ENCODE data around the gene LRRC8D. TPM values are rescaled to one million over a fixed set of nuclear protein-coding genes. Genes with fewer than 3 reads are reported as not detected.

Gene LRRC8D
- total and polyA plus RNA-seq, 2 experiments from 2014 or later: 10.1 to 13.8 TPM

- TF ChIP-seq CTCF (IDR thresholded peaks at IDR 0.05; ENCODE audit: low read depth, low read length): no peak
- H3K9me3 ChIP-seq (ENCODE audit: low read depth): no peaks in the 10 kb centered on the region
- no peaks in the 10 kb centered on the region for H3K27me3 ChIP-seq
- no peaks in the 10 kb centered on the region for H3K4me1 ChIP-seq (ENCODE audit: low read depth)
- no peak overlapping the region for H3K27ac ChIP-seq
- H3K4me3 ChIP-seq: no peak overlapping the region
- no peak for DNase-seq (ENCODE audit: low read depth in 1 of 2, low spot score in 1 of 2)
- H3K36me3 ChIP-seq: no peaks in the 10 kb centered on the region
Observed at GRCh38 chr1:89809556-89809955, 11.3 kb upstream of the LRRC8D start.

- no peak for TF ChIP-seq CTCF (IDR thresholded peaks at IDR 0.05; ENCODE audit: low read depth, low read length)
- no peak overlapping the region for H3K4me3 ChIP-seq
- H3K36me3 ChIP-seq: no peaks in the 10 kb centered on the region
- no peak for DNase-seq (ENCODE audit: low read depth in 1 of 2, low spot score in 1 of 2)
- no peaks in the 10 kb centered on the region for H3K27me3 ChIP-seq
- H3K9me3 ChIP-seq (ENCODE audit: low read depth): no peaks in the 10 kb centered on the region
- no peaks in the 10 kb centered on the region for H3K4me1 ChIP-seq (ENCODE audit: low read depth)
- no peak overlapping the region for H3K27ac ChIP-seq
Observed at GRCh38 chr1:89810302-89810701, 10.5 kb upstream of the LRRC8D start.

GRCh38 chr1:89810880-89811279 is 10.0 kb upstream of the LRRC8D start:
- Histone ChIP-seq H3K4me3 (no peak overlapping the region), H3K36me3 (no peaks in the 10 kb centered on the region), H3K4me1 (ENCODE audit: low read depth) (no peaks in the 10 kb centered on the region), H3K27ac (no peak overlapping the region), H3K27me3 (no peaks in the 10 kb centered on the region), H3K9me3 (ENCODE audit: low read depth) (no peaks in the 10 kb centered on the region)
- no peak for DNase-seq (ENCODE audit: low read depth in 1 of 2, low spot score in 1 of 2)
- no peak for TF ChIP-seq CTCF (IDR thresholded peaks at IDR 0.05; ENCODE audit: low read depth, low read length)

GRCh38 chr1:89812992-89813391 is 7.8 kb upstream of the LRRC8D start:
- peak in 1 of 2 donors; percentile 59 for DNase-seq (ENCODE audit: low read depth in 1 of 2, low spot score in 1 of 2)
- Histone ChIP-seq H3K9me3 (ENCODE audit: low read depth) (no peaks in the 10 kb centered on the region), H3K27me3 (no peaks in the 10 kb centered on the region), H3K4me3 (no peak overlapping the region), H3K36me3 (no peaks in the 10 kb centered on the region), H3K27ac (no peak overlapping the region), H3K4me1 (ENCODE audit: low read depth) (no peaks in the 10 kb centered on the region)
- TF ChIP-seq CTCF (IDR thresholded peaks at IDR 0.05; ENCODE audit: low read depth, low read length): no peak

DNA sequence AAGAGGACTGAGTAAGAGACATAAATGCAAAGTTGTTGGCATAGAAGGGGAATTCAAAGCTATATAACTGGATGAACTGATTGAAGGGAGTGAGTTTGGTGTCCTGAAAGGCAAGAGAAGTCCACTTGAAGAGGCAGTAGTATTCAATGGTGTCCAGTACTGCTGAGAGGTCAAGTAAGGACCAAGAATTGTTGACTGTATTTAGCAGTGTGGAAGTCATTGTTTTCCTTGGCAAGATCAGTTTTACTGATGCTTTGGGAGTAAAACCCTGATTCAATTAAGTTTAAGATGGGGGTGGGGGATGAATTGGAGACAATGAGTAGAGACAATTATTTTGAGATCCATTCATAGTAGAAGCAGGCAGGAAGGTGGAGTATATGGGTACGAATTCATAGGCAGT is 5.8 kb upstream of the LRRC8D start:
- Histone ChIP-seq H3K4me1 (ENCODE audit: low read depth) (no peaks in the 10 kb centered on the region), H3K36me3 (no peaks in the 10 kb centered on the region), H3K27me3 (no peaks in the 10 kb centered on the region), H3K4me3 (no peak overlapping the region), H3K9me3 (ENCODE audit: low read depth) (no peaks in the 10 kb centered on the region), H3K27ac (no peak overlapping the region)
- DNase-seq (ENCODE audit: low read depth in 1 of 2, low spot score in 1 of 2): no peak
- no peak for TF ChIP-seq CTCF (IDR thresholded peaks at IDR 0.05; ENCODE audit: low read depth, low read length)

DNA sequence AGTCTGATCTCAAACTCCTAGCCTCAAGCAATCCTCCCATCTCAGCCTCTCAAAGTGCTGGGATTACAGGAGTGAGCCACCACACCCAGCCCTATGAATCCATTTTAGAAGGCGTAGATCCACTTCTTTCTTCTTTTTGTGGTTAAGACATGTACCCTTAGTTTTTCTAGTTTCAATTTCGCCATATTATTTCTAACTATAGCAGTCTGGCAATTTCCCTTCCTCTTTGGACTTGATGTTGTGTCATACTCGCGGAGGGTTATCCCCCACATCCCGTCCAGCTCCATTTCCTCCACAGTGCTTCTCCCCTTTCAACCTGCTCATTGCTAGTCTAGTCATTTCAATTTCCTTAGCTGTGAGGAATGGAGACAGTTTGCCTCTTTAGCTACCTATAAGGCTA is 5.2 kb upstream of the LRRC8D start:
- Histone ChIP-seq H3K27me3 (no peaks in the 10 kb centered on the region), H3K9me3 (ENCODE audit: low read depth) (no peaks in the 10 kb centered on the region), H3K27ac (no peak overlapping the region), H3K36me3 (no peaks in the 10 kb centered on the region), H3K4me1 (ENCODE audit: low read depth) (no peaks in the 10 kb centered on the region), H3K4me3 (no peak overlapping the region)
- TF ChIP-seq CTCF (IDR thresholded peaks at IDR 0.05; ENCODE audit: low read depth, low read length): no peak
- DNase-seq (ENCODE audit: low read depth in 1 of 2, low spot score in 1 of 2): no peak

All from cardiac muscle cell (in vitro differentiated cells and primary cell).